GM23338 (cell line): Measurements from ENCODE around the gene HYCC2.

Source experiments
- CREB1 ChIP-seq: fragments of 250-450 bp; sonication (Bioruptor Pico); IDR thresholded peaks from 2 replicates; pipeline ENCODE4 v1.5.0; 2020; ENCODE audit warnings: low read depth, mild to moderate bottlenecking, moderate library complexity
- CTCF ChIP-seq, 2 experiments: fragments of 200-600 bp in 1 of 2; sonication (generic) in 1 of 2; conservative IDR thresholded peaks; 2 replicates each; pipeline versions ENCODE4 v1.5.1 to v1.6.1; 2016 to 2017; ENCODE audit warnings: antibody characterized with exemption in 2 of 2, low read depth in 2 of 2, mild to moderate bottlenecking in 2 of 2, moderate library complexity in 1 of 2
- ETS1 ChIP-seq: IDR thresholded peaks from 2 replicates; pipeline ENCODE4 v1.6.1; 2016; ENCODE audit warnings: antibody characterized with exemption
- EZH2 ChIP-seq: fragments of 200-600 bp; sonication (generic); IDR thresholded peaks from one replicate; pipeline ENCODE4 v1.8.0; 2017; ENCODE audit warnings: antibody characterized with exemption, mild to moderate bottlenecking, low read depth; ENCODE audit not compliant: unreplicated experiment
- EZH2phosphoT487 ChIP-seq: fragments of 200-600 bp; sonication (generic); IDR thresholded peaks from one replicate; pipeline ENCODE4 v1.8.1; 2018; ENCODE audit warnings: antibody characterized with exemption; ENCODE audit not compliant: unreplicated experiment
- JUNB ChIP-seq: IDR thresholded peaks from one replicate; pipeline ENCODE4 v1.6.1; 2016; ENCODE audit warnings: antibody characterized with exemption; ENCODE audit not compliant: unreplicated experiment
- NANOG ChIP-seq: IDR thresholded peaks from 2 replicates; pipeline ENCODE4 v1.6.1; 2016; ENCODE audit warnings: antibody characterized with exemption, borderline replicate concordance
- POLR2AphosphoS5 ChIP-seq: IDR thresholded peaks from 2 replicates; pipeline ENCODE4 v1.6.1; 2016; ENCODE audit warnings: antibody characterized with exemption, low read depth
- REST ChIP-seq: IDR thresholded peaks from one replicate; pipeline ENCODE4 v1.6.1; 2018; ENCODE audit warnings: antibody characterized with exemption; ENCODE audit not compliant: unreplicated experiment
- STAT1 ChIP-seq: IDR thresholded peaks from one replicate; pipeline ENCODE4 v1.6.1; 2016; ENCODE audit warnings: antibody characterized with exemption; ENCODE audit not compliant: unreplicated experiment
- ZNF114 ChIP-seq: fragments of 250-450 bp; sonication (Bioruptor Pico); IDR thresholded peaks from 2 replicates; pipeline ENCODE4 v1.5.0; 2020; ENCODE audit warnings: mild to moderate bottlenecking, moderate library complexity
- ZNF331 ChIP-seq: fragments of 250-450 bp; sonication (Bioruptor Pico); IDR thresholded peaks from 2 replicates; pipeline ENCODE4 v1.5.0; 2020; ENCODE audit warnings: low read depth, mild to moderate bottlenecking, moderate library complexity
- ZNF462 ChIP-seq: fragments of 250-450 bp; sonication (Bioruptor Pico); IDR thresholded peaks from 2 replicates; pipeline ENCODE4 v1.5.0; 2020; ENCODE audit warnings: mild to moderate bottlenecking, moderate library complexity

- TF ChIP-seq EZH2 = no peak
- TF ChIP-seq CTCF (conservative IDR thresholded peaks at IDR 0.05; ENCODE audit: low read depth in 2 of 2) = no peak
- TF ChIP-seq STAT1 = no peak
- no peak for TF ChIP-seq POLR2AphosphoS5
- no peak for TF ChIP-seq ETS1
- no peak for TF ChIP-seq NANOG
- no peak for TF ChIP-seq CREB1
- no peak for TF ChIP-seq REST
- TF ChIP-seq JUNB = no peak
- no peak for TF ChIP-seq EZH2phosphoT487
- TF ChIP-seq ZNF114 = no peak
- TF ChIP-seq ZNF331 = no peak
- TF ChIP-seq ZNF462 (CRISPR knock-in tag) = no peak
Observed at GRCh38 chr2:201109186-201109585, 37.7 kb upstream of the HYCC2 start.
